CD4-positive, alpha-beta T cell treated with Interleukin-2 at 100 ng/mL for 4 hours (primary cell): ENCODE results near the gene GALNT10.

ENCODE experiments used
- DNase-seq: peaks from one replicate; pipeline ENCODE4 v3.0.0-alpha.2; 2020; ENCODE audit warnings: low spot score

Gene GALNT10

GRCh38 chr5:154329062-154329461 lies 138.5 kb downstream of the GALNT10 start:
- no peak for DNase-seq

DNA sequence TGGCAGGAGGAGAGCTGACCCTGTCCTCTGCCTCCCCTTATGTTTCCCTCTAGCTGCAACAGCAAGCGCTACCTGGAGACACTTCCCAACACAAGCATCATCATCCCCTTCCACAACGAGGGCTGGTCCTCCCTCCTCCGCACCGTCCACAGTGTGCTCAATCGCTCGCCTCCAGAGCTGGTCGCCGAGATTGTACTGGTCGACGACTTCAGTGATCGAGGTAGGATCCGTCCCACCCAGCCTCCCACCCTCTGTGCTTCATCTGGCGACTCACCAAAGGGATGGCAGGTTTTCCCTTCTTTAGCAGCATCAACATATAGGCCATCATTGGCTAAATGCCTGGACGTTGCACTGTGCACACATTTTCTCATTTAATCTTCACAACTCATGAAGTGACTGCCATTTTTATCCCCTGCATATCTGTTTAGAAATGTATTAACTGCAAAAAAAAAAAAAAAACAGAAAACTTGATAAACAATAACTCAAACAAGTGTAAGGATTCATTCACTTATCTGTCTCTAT lies 139.0 kb downstream of the GALNT10 start:
- DNase-seq = no peak

DNA sequence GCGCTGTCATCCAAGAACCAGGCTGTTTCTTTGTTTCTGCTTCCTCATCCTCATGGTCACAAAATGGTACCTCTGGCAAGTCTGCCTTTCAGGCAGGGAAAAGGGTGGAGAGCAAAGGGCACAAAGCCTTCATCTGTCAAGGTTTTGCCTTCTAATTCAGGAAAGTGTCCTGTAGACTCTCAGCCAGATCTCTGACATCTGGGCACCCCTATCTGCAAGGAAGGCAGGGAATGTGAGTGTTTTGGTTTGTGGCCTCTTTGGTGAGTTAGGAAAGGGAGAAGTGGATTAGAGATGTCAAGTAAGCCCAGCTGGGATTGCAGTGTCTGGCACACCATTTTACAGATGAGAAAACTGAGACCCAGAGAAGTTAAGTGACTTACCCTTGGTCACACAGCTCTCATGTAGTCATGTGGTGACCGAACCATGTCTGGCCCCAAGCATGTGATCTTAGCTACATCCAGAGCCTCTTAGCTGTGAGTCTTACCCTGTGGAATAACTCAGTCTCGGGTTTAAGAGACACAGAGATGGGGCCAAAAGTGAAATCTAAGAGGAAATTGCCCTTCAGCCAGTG lies 139.6 kb downstream of the GALNT10 start:
- no peak for DNase-seq

- DNase-seq = no peak
These were observed 140.7 kb downstream of the GALNT10 start for GRCh38 chr5:154331232-154331631.

- DNase-seq = no peak
These were observed 141.4 kb downstream of the GALNT10 start for GRCh38 chr5:154331924-154332323.

GRCh38 chr5:154332451-154332850 lies 141.9 kb downstream of the GALNT10 start:
- no peak for DNase-seq

DNA sequence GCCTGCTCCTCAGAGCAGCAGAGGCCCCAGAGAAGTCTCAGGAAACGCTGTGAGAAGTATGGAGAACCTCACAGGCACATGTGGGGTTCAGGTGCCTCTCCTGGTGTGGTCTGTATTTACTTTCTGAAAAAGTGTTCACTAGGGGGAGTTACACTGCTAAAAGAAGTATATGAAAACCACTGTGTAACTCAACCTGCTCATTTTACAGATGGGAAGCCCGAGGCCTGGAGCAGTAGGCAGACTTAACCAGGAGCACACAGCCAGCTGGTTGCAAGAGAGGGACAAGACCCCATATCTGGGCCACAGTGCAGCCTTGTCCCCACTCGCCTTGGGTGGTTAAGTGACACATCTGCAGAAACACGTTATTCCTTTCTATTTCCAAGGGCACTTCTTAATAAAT lies 142.5 kb downstream of the GALNT10 start:
- DNase-seq = no peak

DNA sequence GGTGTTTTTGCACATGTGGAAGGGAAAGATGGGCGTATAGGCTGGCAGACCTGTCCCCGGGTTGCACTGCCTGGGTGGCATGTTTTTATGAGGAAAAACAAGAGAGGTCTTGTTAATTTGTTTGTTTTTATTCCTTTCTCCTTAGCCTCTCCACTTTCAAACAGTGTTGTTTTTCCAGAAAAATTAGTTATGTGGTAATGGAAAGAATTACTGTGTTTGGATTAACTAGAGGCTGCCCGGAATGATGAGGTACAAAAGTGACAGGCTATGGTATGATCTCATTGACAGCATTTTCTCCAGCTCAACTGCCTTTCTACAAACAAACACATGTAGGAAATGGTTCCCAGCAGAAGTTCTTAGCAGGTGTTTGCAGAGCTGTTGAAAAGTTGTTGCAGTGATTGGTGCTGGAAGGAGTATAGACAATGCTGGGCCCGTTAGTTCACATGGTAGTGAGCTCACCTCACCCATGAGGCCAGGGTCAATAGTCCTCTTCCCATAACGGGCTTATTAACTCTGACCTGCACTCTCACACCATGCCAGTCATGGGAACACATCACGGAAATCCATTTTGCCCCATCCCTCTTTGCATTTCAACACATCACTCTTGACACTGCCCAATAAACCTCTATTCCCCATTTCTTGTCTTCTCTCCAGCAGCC lies 144.0 kb downstream of the GALNT10 start:
- no peak for DNase-seq

GRCh38 chr5:154335065-154335448 lies 144.5 kb downstream of the GALNT10 start:
- DNase-seq = no peak

- no peak for DNase-seq
These were observed 151.1 kb downstream of the GALNT10 start for GRCh38 chr5:154341620-154342019.

- DNase-seq = no peak
These were observed 151.7 kb downstream of the GALNT10 start for GRCh38 chr5:154342211-154342610.

DNA sequence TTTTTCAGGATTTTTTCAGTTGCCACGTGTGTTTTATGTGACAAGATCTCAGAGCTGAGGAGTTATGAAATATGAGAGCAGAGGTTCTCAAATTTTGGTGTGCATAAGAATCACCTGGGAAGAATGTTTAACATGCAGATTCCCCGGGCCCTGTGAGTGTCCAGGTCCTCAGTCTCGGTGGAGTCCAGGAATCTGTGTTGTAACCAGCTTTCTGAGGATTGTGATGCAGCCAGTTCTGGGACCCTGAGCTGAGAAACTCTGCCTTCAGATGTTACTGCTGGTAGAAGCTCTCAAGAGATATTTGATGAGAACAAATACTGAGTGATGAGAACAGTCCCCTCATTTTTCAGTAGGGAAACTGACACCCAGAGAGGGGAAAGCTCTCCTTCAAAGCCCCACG lies 152.4 kb downstream of the GALNT10 start:
- DNase-seq = no peak

- DNase-seq = no peak
These were observed 153.9 kb downstream of the GALNT10 start for GRCh38 chr5:154344461-154344860.

GRCh38 chr5:154345255-154345952 lies 154.9 kb downstream of the GALNT10 start:
- DNase-seq = no peak

- no peak for DNase-seq
These were observed 155.9 kb downstream of the GALNT10 start for GRCh38 chr5:154346427-154346826.

GRCh38 chr5:154349626-154350264 lies 159.2 kb downstream of the GALNT10 start:
- DNase-seq = no peak

DNA sequence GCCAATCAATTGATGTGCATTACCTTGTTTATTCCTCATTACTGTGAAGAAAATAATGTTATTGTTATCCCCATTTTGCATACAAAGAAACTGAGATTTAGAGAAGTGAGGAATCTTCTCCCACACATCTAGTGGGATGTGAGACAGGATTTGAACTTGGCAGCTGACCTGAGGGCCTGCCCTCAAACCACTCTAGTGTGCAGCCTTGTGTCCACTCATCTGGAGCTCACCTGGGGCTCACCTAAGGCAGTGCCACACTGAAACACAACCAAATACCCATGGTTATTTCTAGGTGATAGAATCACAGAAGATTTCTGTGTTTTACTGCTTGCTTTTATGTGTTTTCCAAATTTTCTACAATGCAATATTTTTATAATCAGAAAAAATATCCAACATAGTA lies 160.6 kb downstream of the GALNT10 start:
- no peak for DNase-seq

DNA sequence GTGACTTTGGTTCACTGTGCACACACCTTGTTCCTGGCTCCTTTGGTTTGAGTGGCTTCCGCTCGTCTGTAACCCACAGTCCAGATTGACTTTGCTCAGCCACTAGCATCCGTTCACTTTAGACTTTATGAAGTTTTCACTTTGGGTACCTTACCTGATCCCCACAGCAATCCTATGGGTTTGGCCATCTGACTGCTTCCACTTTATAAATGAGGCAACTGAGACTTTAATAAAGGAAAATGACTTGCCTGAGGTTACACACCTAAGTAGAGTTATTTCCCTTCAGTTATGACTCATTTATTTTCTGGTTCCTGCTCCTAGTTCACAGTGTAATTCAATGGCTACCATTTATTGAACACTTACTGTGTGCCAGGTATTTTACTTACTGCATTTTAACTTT lies 161.0 kb downstream of the GALNT10 start:
- no peak for DNase-seq

- DNase-seq = no peak
These were observed 162.5 kb downstream of the GALNT10 start for GRCh38 chr5:154352960-154353548.

GRCh38 chr5:154355129-154355611 lies 164.6 kb downstream of the GALNT10 start:
- DNase-seq = no peak

DNA sequence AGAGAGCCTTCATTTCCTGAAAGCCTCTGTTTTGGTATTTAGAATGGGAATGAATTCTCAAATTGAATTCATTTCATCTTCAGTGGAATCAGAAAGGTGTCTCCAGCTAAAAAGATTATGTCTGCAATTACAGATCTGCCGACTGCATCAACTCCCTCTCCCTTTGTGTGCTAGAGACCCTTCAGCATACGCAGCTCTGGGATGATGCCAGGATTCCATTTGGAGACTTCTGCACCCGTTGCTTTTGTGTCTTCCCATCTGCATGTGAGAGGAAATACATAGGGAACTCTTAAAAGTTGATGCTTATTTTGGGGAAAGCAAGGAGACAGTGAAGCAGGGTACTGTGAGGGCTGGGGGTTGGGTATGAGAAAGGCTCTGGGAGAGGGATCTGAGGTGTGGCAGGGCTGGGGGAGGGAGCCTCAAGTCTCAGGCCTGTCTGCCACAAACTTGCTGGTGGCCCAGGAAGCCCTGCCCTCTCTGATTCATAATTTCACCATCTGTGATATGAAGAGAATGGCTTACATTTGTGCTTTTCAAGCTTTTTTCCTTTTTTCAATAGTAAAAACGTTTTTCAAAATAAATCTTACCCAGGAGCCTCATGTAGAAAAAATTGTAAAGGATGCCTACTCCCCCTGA lies 165.6 kb downstream of the GALNT10 start:
- DNase-seq = no peak

GRCh38 chr5:154356958-154357357 lies 166.4 kb downstream of the GALNT10 start:
- DNase-seq = no peak
